Astrocyte (in vitro differentiated cells and primary cell): ENCODE data around the gene BBS9.

Experiments used
- EZH2 ChIP-seq: IDR thresholded peaks from 2 replicates; pipeline ENCODE4 v1.6.1; 2012; ENCODE audit warnings: mild to moderate bottlenecking, low read length, inconsistent platforms; ENCODE audit not compliant: insufficient read depth
- TF ChIP-seq, protein P1 (sequence below): IDR thresholded peaks from 2 replicates; pipeline ENCODE4 v1.5.1; 2011; ENCODE audit warnings: low read depth, mild to moderate bottlenecking, inconsistent platforms, low read length, moderate library complexity; ENCODE audit not compliant: insufficient read depth

DNA sequence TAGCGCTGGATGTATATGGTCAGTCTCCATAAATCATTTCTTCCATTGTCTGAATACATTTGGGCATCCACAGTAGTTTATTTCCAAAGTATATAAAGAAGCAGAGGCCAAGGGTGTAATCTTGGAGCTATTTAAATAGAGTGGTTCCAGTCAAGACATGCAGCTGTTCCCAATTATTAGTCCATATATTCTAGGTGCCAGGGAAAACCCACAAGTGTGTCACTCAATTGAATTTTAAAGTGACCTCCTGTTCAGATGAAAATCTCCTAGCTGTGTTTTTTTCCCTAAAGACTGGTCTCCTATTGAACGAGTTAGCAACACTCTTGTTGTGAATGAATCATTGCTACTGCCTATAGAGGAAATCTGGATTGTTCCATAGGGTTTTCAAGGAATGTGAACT is 515.7 kb downstream of the BBS9 start:
- TF ChIP-seq, protein P1, sequence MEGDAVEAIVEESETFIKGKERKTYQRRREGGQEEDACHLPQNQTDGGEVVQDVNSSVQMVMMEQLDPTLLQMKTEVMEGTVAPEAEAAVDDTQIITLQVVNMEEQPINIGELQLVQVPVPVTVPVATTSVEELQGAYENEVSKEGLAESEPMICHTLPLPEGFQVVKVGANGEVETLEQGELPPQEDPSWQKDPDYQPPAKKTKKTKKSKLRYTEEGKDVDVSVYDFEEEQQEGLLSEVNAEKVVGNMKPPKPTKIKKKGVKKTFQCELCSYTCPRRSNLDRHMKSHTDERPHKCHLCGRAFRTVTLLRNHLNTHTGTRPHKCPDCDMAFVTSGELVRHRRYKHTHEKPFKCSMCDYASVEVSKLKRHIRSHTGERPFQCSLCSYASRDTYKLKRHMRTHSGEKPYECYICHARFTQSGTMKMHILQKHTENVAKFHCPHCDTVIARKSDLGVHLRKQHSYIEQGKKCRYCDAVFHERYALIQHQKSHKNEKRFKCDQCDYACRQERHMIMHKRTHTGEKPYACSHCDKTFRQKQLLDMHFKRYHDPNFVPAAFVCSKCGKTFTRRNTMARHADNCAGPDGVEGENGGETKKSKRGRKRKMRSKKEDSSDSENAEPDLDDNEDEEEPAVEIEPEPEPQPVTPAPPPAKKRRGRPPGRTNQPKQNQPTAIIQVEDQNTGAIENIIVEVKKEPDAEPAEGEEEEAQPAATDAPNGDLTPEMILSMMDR, result no peak
- no peak for TF ChIP-seq EZH2
